Suppressor macrophage treated with lipopolysaccharide for 4 hours (primary cell): ENCODE data around the gene LFNG.
"Not testable (repeated sequence)": the region's sequence is repeated elsewhere in the genome, so short reads cannot be mapped to it uniquely, and the experiment has no call there.

Source experiments
- DNase-seq: peaks from one replicate; pipeline ENCODE4 v3.0.0-alpha.2; 2020

Gene LFNG

GRCh38 chr7:2530994-2531795, 11.6 kb downstream of the LFNG start:
- DNase-seq, result not testable (repeated sequence)

GRCh38 chr7:2531796-2532110, 12.2 kb downstream of the LFNG start:
- DNase-seq, result not testable (repeated sequence)

GRCh38 chr7:2532199-2532772, 12.7 kb downstream of the LFNG start:
- DNase-seq, result not testable (repeated sequence)

- DNase-seq, result not testable (repeated sequence)
These were observed 13.2 kb downstream of the LFNG start for GRCh38 chr7:2532816-2533215.

- DNase-seq, result not testable (repeated sequence)
These were observed 14.0 kb downstream of the LFNG start for GRCh38 chr7:2533566-2533965.

GRCh38 chr7:2534214-2534613, 14.6 kb downstream of the LFNG start:
- not testable (repeated sequence) for DNase-seq

- DNase-seq, result not testable (repeated sequence)
These were observed 16.5 kb downstream of the LFNG start for GRCh38 chr7:2535872-2536627.

GRCh38 chr7:2537981-2538851, 18.6 kb downstream of the LFNG start:
- DNase-seq, result no peak

GRCh38 chr7:2539031-2539911, 19.7 kb downstream of the LFNG start:
- no peak for DNase-seq

- DNase-seq, result no peak
These were observed 20.6 kb downstream of the LFNG start for GRCh38 chr7:2540133-2540532.

GRCh38 chr7:2540641-2541051, 21.1 kb downstream of the LFNG start:
- no peak for DNase-seq

GRCh38 chr7:2541291-2542010, 21.9 kb downstream of the LFNG start:
- DNase-seq, result no peak

- DNase-seq, result no peak
These were observed 22.7 kb downstream of the LFNG start for GRCh38 chr7:2542011-2542915.

GRCh38 chr7:2542916-2543871, 23.6 kb downstream of the LFNG start:
- no peak for DNase-seq

- DNase-seq, result no peak
These were observed 25.1 kb downstream of the LFNG start for GRCh38 chr7:2544541-2545188.

GRCh38 chr7:2545746-2546425, 26.3 kb downstream of the LFNG start:
- no peak for DNase-seq

GRCh38 chr7:2546776-2547586, 27.4 kb downstream of the LFNG start:
- no peak for DNase-seq
